IPS-NIHi7 (cell line): ENCODE data around the gene EFNA5.

ENCODE experiments used
- DNase-seq: peaks from one replicate; pipeline ENCODE4 v3.0.0; 2012; ENCODE audit warnings: mixed read lengths; ENCODE audit errors: extremely low spot score

Gene EFNA5

GRCh38 chr5:107670932-107671741 is at the start of gene EFNA5:
Gene EFNA5, minus strand, starts transcription at chr5:107670937.
- peak; percentile 23 for DNase-seq

- DNase-seq = no peak
Measured at GRCh38 chr5:107719034-107719606, 48.4 kb upstream of the EFNA5 start.

- DNase-seq = no peak
Measured at GRCh38 chr5:107717816-107718215, 47.1 kb upstream of the EFNA5 start.

GRCh38 chr5:107713228-107713627 is 42.5 kb upstream of the EFNA5 start:
- no peak for DNase-seq

- DNase-seq = no peak
Measured at GRCh38 chr5:107712359-107712870, 41.7 kb upstream of the EFNA5 start.

GRCh38 chr5:107705402-107706014 is 34.8 kb upstream of the EFNA5 start:
- no peak for DNase-seq

- no peak for DNase-seq
Measured at GRCh38 chr5:107704681-107705401, 34.1 kb upstream of the EFNA5 start.

- no peak for DNase-seq
Measured at GRCh38 chr5:107700481-107700880, 29.7 kb upstream of the EFNA5 start.

- DNase-seq = no peak
Measured at GRCh38 chr5:107699425-107699824, 28.7 kb upstream of the EFNA5 start.

- DNase-seq = no peak
Measured at GRCh38 chr5:107698286-107698685, 27.5 kb upstream of the EFNA5 start.

- no peak for DNase-seq
Measured at GRCh38 chr5:107696498-107696897, 25.8 kb upstream of the EFNA5 start.

GRCh38 chr5:107696080-107696479 is 25.3 kb upstream of the EFNA5 start:
- DNase-seq = peak; percentile 48

GRCh38 chr5:107687937-107688336 is 17.2 kb upstream of the EFNA5 start:
- no peak for DNase-seq

GRCh38 chr5:107687404-107687803 is 16.7 kb upstream of the EFNA5 start:
- DNase-seq = no peak

GRCh38 chr5:107682533-107682932 is 11.8 kb upstream of the EFNA5 start:
- no peak for DNase-seq

GRCh38 chr5:107680799-107681198 is 10.1 kb upstream of the EFNA5 start:
- DNase-seq = no peak

GRCh38 chr5:107680099-107680498 is 9.4 kb upstream of the EFNA5 start:
- DNase-seq = no peak

- DNase-seq = no peak
Measured at GRCh38 chr5:107676702-107677101, 6.0 kb upstream of the EFNA5 start.

- DNase-seq = no peak
Measured at GRCh38 chr5:107675201-107675600, 4.5 kb upstream of the EFNA5 start.

GRCh38 chr5:107674655-107675054 is 3.9 kb upstream of the EFNA5 start:
- no peak for DNase-seq

- peak; percentile 82 for DNase-seq
Measured at GRCh38 chr5:107673368-107674136, 2.8 kb upstream of the EFNA5 start.

- DNase-seq = no peak
Measured at GRCh38 chr5:107673039-107673367, 2.3 kb upstream of the EFNA5 start.
